Activated CD8-positive, alpha-beta T cell treated with anti-CD3 and anti-CD28 coated beads for 36 hours (primary cell): ENCODE data around the gene STX1A. TPM values are rescaled to one million over a fixed set of nuclear protein-coding genes. Genes with fewer than 3 reads are reported as not detected.
"Not testable (repeated sequence)": the region's sequence is repeated elsewhere in the genome, so short reads cannot be mapped to it uniquely, and the experiment has no call there.

Experiments
- ATAC-seq: fragments of 200-7000 bp; cut with Tn5 transposase; one replicate; pipeline ENCODE4 v1.10.0; 2021; ENCODE audit warnings: mild to moderate bottlenecking, moderate library complexity
- CTCF ChIA-PET: fragments of 350-600 bp; sonication (Branson Sonifier 250); formaldehyde crosslinking; loops from one replicate; lab custom pipeline; 2021; ENCODE audit warnings: antibody characterized with exemption; lab: Charles Lee
- POLR2A ChIA-PET: fragments of 350-600 bp; sonication (Branson Sonifier 250); formaldehyde crosslinking; loops from one replicate; lab custom pipeline; 2021; ENCODE audit warnings: antibody characterized with exemption; lab: Charles Lee
- DNase-seq: peaks from one replicate; pipeline ENCODE4 v3.0.0-alpha.2; 2020
- H3K27ac Mint-ChIP-seq: one replicate; pipeline ENCODE4 v1.8.0; 2021; ENCODE audit warnings: mild to moderate bottlenecking, mixed read lengths
- H3K27me3 Mint-ChIP-seq: one replicate; pipeline ENCODE4 v1.8.0; 2021; ENCODE audit warnings: mixed read lengths
- H3K36me3 Mint-ChIP-seq: one replicate; pipeline ENCODE4 v1.8.0; 2021; ENCODE audit warnings: low read depth, mixed read lengths
- H3K4me1 Mint-ChIP-seq: one replicate; pipeline ENCODE4 v1.8.0; 2021; ENCODE audit warnings: low read depth, mixed read lengths
- H3K4me3 Mint-ChIP-seq: one replicate; pipeline ENCODE4 v1.8.0; 2021; ENCODE audit warnings: mild to moderate bottlenecking, moderate library complexity, mixed read lengths
- H3K9me3 Mint-ChIP-seq: one replicate; pipeline ENCODE4 v1.8.0; 2021; ENCODE audit warnings: mixed read lengths
- CTCF ChIP-seq: fragments of 200-600 bp; IDR thresholded peaks from one replicate; pipeline ENCODE4 v1.8.0; 2022; ENCODE audit warnings: antibody characterized with exemption, mild to moderate bottlenecking
- intact Hi-C: fragments of 100-400 bp; cut with micrococcal nuclease; formaldehyde crosslinking; loops from one replicate; pipeline ENCODE4 v1.10.0; 2022
- total RNA-seq, 2 experiments: library from RNA; stranded (reverse); gene quantifications; one replicate each; pipeline ENCODE4 v1.2.3, GENCODE V29; 2021

The STX1A gene
- total RNA-seq, 2 experiments from 2014 or later = 11.4 to 11.5 TPM

- CTCF ChIA-PET = interaction anchor here (5.1 kb wide), 1 partner anchor 57 kb away, joined by 29 read pairs; no protein-coding TSS in a partner anchor
These were observed 56.4 kb downstream of the STX1A start for GRCh38 chr7:73663033-73663432.

GRCh38 chr7:73660594-73660993 is 58.9 kb downstream of the STX1A start:
- peaks cover 27% of the 10 kb centered on the region for H3K27me3 Mint-ChIP-seq
- POLR2A ChIA-PET, DNase-seq, H3K9me3 Mint-ChIP-seq, H3K36me3 Mint-ChIP-seq, intact Hi-C loops, H3K27ac Mint-ChIP-seq, H3K4me3 Mint-ChIP-seq, CTCF ChIA-PET, H3K4me1 Mint-ChIP-seq, ATAC-seq: not testable (repeated sequence)

More at GRCh38 chr7:73663033-73663432, 56.4 kb downstream of the STX1A start:
- intact Hi-C loops = no loop called here
- H3K9me3 Mint-ChIP-seq = peaks cover 9% of the 10 kb centered on the region
- H3K36me3 Mint-ChIP-seq = no peaks in the 10 kb centered on the region
- H3K27me3 Mint-ChIP-seq = peaks cover 33% of the 10 kb centered on the region
- DNase-seq (no peak), ATAC-seq (no peak)
- TF ChIP-seq CTCF = no peak
- H3K4me3 Mint-ChIP-seq = no peak overlapping the region
- peaks cover 6% of the 10 kb centered on the region for H3K4me1 Mint-ChIP-seq
- H3K27ac Mint-ChIP-seq = no peak overlapping the region
- POLR2A ChIA-PET = no interaction called here

DNA sequence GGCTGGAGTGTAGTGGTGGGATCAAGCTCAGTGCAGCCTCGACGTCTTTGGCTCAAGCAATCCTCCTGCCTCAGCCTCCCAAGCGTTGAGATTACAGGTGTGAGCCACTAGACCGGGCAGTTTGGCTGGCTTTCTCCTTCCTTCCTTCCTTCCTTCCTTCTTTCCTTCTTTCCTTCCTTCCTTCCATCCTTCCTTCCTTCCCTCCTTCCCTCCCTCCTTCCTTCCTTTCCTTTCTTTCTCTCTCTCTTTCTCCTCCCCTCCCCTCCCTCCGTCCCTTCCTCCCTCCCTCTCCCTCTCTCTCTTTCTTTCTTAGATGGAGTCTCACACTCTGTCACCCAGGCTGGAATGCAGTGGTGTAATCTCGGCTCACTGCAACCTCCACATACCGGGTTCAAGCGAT is 59.5 kb downstream of the STX1A start:
- intact Hi-C loops = no loop called here
- Mint-ChIP-seq H3K27me3 (peaks cover 23% of the 10 kb centered on the region), H3K4me1 (no peaks in the 10 kb centered on the region), H3K9me3 (peaks cover 9% of the 10 kb centered on the region), H3K36me3 (no peaks in the 10 kb centered on the region), H3K27ac (no peak overlapping the region), H3K4me3 (no peak overlapping the region)
- no peak for TF ChIP-seq CTCF
- POLR2A ChIA-PET = interaction anchor here (1.3 kb wide), 1 partner anchor 17 kb away, joined by 4 read pairs; no protein-coding TSS in a partner anchor
- CTCF ChIA-PET = no interaction called here
- no peak for DNase-seq
- ATAC-seq = no peak

DNA sequence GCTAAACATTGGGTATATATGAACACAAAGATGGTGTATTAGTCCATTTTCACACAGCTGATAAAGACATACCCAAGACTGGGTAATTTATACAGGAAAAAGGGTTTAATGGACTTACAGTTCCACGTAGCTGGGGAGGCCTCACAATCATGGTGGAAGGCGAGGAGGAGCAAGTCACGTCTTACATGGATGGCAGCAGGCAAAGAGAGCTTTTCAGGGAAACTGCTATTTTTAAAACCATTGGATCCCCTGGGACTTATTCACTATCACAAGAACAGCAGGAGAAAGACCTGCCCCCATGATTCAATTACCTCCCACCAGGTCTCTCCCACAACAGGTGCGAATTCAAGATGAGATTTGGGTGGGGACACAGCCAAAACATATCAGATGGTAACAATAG is 64.2 kb downstream of the STX1A start:
- intact Hi-C loops, H3K27ac Mint-ChIP-seq, H3K4me1 Mint-ChIP-seq, H3K36me3 Mint-ChIP-seq, ATAC-seq, H3K9me3 Mint-ChIP-seq, H3K4me3 Mint-ChIP-seq, CTCF ChIA-PET, DNase-seq, POLR2A ChIA-PET: not testable (repeated sequence)
- peaks cover 19% of the 10 kb centered on the region for H3K27me3 Mint-ChIP-seq

DNA sequence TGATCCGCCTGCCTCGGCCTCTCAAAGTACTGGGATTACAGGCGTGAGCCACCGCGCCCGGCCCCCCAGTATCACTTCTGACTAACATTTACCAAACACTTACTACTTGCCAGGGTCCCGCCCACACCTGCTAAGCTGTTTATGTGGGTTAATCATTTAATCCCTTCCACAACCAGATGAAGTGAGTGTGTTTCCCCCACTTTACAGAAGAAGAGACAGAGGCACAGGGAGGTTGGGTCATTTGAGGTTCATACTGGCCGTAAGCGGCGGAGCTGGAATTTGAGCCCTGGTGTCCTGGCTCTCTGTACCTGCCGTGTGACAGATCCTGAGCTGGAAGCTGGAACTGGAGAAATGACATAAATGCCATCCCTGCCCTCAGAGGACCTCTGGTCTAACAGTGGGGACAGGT is 66.9 kb downstream of the STX1A start:
- Mint-ChIP-seq H3K4me3 (no peak overlapping the region), H3K9me3 (no peaks in the 10 kb centered on the region), H3K27me3 (peaks cover 30% of the 10 kb centered on the region), H3K36me3 (no peaks in the 10 kb centered on the region), H3K27ac (no peak overlapping the region), H3K4me1 (peaks cover 7% of the 10 kb centered on the region)
- TF ChIP-seq CTCF = no peak
- ATAC-seq = no peak
- intact Hi-C loops = no loop called here
- ChIA-PET CTCF (interaction anchor here (1.0 kb wide), 1 partner anchor 46 kb away, joined by 3 read pairs; no protein-coding TSS in a partner anchor), POLR2A (interaction anchor here (1.3 kb wide), 1 partner anchor 13 kb away, joined by 3 read pairs; no protein-coding TSS in a partner anchor)
- no peak for DNase-seq

DNA sequence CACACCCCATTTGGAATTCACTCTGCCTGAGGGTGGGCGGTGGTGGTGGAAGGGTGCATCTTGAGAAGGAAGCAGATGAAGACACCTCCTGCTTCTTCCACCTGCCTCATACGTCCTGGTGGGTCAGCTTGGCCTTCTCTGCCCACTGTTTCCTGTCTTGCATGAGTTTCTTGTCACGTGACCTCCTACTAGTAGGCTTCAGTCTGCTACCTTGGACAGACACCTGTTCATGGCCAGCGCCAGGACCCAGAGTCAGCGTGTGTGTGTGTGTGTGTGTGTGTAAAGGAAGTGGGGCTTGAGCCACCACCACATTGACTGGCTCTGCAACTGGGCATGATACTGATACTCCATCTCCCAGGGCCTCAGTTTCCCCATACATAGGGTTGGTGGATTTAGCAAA is 68.9 kb downstream of the STX1A start:
- DNase-seq = no peak
- H3K4me1 Mint-ChIP-seq = peaks cover 7% of the 10 kb centered on the region
- H3K4me3 Mint-ChIP-seq = no peak overlapping the region
- H3K27ac Mint-ChIP-seq = no peak overlapping the region
- no peaks in the 10 kb centered on the region for H3K36me3 Mint-ChIP-seq
- ChIA-PET CTCF (interaction anchor here (1.3 kb wide), 1 partner anchor 43 kb away, joined by 3 read pairs; no protein-coding TSS in a partner anchor), POLR2A (no interaction called here)
- no peak for TF ChIP-seq CTCF
- no peak for ATAC-seq
- H3K27me3 Mint-ChIP-seq = peaks cover 46% of the 10 kb centered on the region
- intact Hi-C loops = no loop called here
- no peaks in the 10 kb centered on the region for H3K9me3 Mint-ChIP-seq
